ENCODE data around the gene HSF4.

The HSF4 gene

DNA sequence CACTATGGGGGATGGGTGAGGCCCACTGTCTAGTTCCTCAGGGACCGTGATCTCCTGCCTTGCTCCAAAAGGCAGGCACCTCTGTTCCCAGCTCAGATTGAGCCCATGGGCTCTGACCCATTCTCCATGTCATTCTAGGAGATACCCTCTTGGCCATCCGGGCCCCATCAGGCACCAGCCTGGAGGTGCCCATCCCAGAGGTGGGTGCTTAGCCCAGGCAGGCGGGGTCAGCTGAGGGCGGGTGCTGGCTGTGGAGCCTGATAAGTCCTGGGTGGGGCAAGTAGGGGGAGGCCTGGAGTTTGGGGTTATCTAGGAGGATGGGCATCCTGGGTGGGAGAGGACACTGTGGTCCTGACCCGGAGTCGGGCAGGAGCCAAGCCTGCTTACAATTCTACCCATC lies 29.7 kb downstream of the HSF4 start:
- no peak for TF ChIP-seq Cebpa-rat (IDR thresholded peaks at IDR 0.05)
- Histone ChIP-seq H3K4me3 (peak overlapping the region in 3 of 10 experiments; percentile 89 to 100 (median 96); a peak in 2 of 20 replicates), H3K9ac (peak overlapping the region; percentile 90 to 98 (median 95); a peak in 20 of 22 replicates), H3K9me3 (replicated peaks in 1 of 11) (no peaks in the 10 kb centered on the region), H3K4me2 (peak overlapping the region; percentile 94 to 100 (median 99); a peak in 18 of 22 replicates), H3K4me1 (peaks cover 60 to 86% (median 70%) of the 10 kb centered on the region in 10 experiments), H3K27me3 (no peaks in the 10 kb centered on the region), H3K27ac (peak overlapping the region in 5 of 11 experiments; percentile 15 to 94 (median 88); a peak in 7 of 22 replicates), H4K20me1 (peaks cover 28 to 71% (median 68%) of the 10 kb centered on the region in 11 experiments; a peak in 21 of 22 replicates), H3K36me3 (peaks cover 42 to 65% (median 61%) of the 10 kb centered on the region in 11 experiments)

- no peaks in the 10 kb centered on the region for H3K27me3 ChIP-seq
- no peak for TF ChIP-seq Cebpa-rat (IDR thresholded peaks at IDR 0.05)
- H3K4me3 ChIP-seq = no peak overlapping the region
- H4K20me1 ChIP-seq = peaks cover 28 to 76% (median 69%) of the 10 kb centered on the region in 11 experiments; a peak in 21 of 22 replicates
- peaks cover 49 to 77% (median 71%) of the 10 kb centered on the region in 11 experiments for H3K36me3 ChIP-seq
- H3K9me3 ChIP-seq (replicated peaks in 1 of 11) = no peaks in the 10 kb centered on the region
- H3K4me1 ChIP-seq = peaks cover 51 to 74% (median 62%) of the 10 kb centered on the region in 10 experiments
- peak overlapping the region in 2 of 11 experiments; percentile 26 to 96; a peak in 2 of 22 replicates for H3K4me2 ChIP-seq
- peak overlapping the region in 8 of 11 experiments; percentile 6 to 97 (median 47); a peak in 11 of 22 replicates for H3K9ac ChIP-seq
- no peak overlapping the region for H3K27ac ChIP-seq
These were observed 31.1 kb downstream of the HSF4 start for GRCh38 chr16:67195676-67196075.

DNA sequence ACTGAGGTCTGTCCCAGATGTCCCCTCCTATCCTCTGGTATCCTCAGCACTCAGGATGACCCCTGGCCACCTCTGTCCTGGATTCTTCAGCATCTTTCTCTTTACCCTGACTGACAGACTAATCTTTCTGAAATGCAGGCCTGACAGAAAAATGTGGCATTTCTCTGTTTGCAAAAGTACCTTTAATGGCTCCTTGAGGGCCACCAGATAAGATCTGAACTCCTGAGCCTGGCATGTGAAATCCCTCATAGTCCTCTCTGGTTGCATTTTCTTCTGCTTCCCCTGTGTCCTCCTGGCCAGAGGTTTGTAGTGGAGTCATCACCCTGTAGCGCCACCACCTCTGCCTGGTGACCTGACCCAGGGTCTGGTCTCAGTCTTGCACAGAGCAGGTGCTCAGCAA lies 32.3 kb downstream of the HSF4 start:
- peaks cover 39 to 62% (median 51%) of the 10 kb centered on the region in 10 experiments for H3K4me1 ChIP-seq
- TF ChIP-seq Cebpa-rat (IDR thresholded peaks at IDR 0.05) = no peak
- no peak overlapping the region for H3K27ac ChIP-seq
- H3K36me3 ChIP-seq = peaks cover 59 to 89% (median 82%) of the 10 kb centered on the region in 11 experiments
- H3K27me3 ChIP-seq = no peaks in the 10 kb centered on the region
- H3K4me3 ChIP-seq = no peak overlapping the region
- peak overlapping the region in 10 of 11 experiments; percentile 29 to 57 (median 47); a peak in 13 of 22 replicates for H3K9ac ChIP-seq
- peak overlapping the region in 10 of 11 experiments; percentile 8 to 64 (median 40); a peak in 16 of 22 replicates for H3K4me2 ChIP-seq
- H3K9me3 ChIP-seq (replicated peaks in 1 of 11) = no peaks in the 10 kb centered on the region
- H4K20me1 ChIP-seq = peaks cover 28 to 86% (median 69%) of the 10 kb centered on the region in 11 experiments; a peak in 21 of 22 replicates

GRCh38 chr16:67197704-67198103 lies 33.2 kb downstream of the HSF4 start:
- no peaks in the 10 kb centered on the region for H3K27me3 ChIP-seq
- no peaks in the 10 kb centered on the region for H3K9me3 ChIP-seq (replicated peaks in 1 of 11)
- peaks cover 67 to 97% (median 90%) of the 10 kb centered on the region in 11 experiments for H3K36me3 ChIP-seq
- TF ChIP-seq Cebpa-rat (IDR thresholded peaks at IDR 0.05) = no peak
- H3K9ac ChIP-seq = peak overlapping the region in 10 of 11 experiments; percentile 11 to 57 (median 49); a peak in 16 of 22 replicates
- H4K20me1 ChIP-seq = peaks cover 28 to 92% (median 64%) of the 10 kb centered on the region in 11 experiments; a peak in 21 of 22 replicates
- H3K4me3 ChIP-seq = no peak overlapping the region; a peak in 2 of 20 replicates
- H3K4me1 ChIP-seq = peaks cover 38 to 61% (median 51%) of the 10 kb centered on the region in 10 experiments
- peak overlapping the region; percentile 18 to 64 (median 44); a peak in 20 of 22 replicates for H3K4me2 ChIP-seq
- H3K27ac ChIP-seq = peak overlapping the region in 4 of 11 experiments; percentile 10 to 25 (median 14); a peak in 4 of 22 replicates

- TF ChIP-seq Cebpa-rat (IDR thresholded peaks at IDR 0.05) = no peak
- peaks cover 32 to 56% (median 45%) of the 10 kb centered on the region in 10 experiments for H3K4me1 ChIP-seq
- peaks cover 73 to 97% (median 90%) of the 10 kb centered on the region in 11 experiments for H3K36me3 ChIP-seq
- H3K9me3 ChIP-seq (replicated peaks in 1 of 11) = no peaks in the 10 kb centered on the region
- peaks cover 28 to 92% (median 62%) of the 10 kb centered on the region in 11 experiments; a peak in 21 of 22 replicates for H4K20me1 ChIP-seq
- no peaks in the 10 kb centered on the region for H3K27me3 ChIP-seq
- H3K27ac ChIP-seq = peak overlapping the region in 5 of 11 experiments; percentile 10 to 25 (median 17); a peak in 4 of 22 replicates
- peak overlapping the region in 10 of 11 experiments; percentile 11 to 57 (median 49); a peak in 9 of 22 replicates for H3K9ac ChIP-seq
- peak overlapping the region; percentile 18 to 64 (median 44) for H3K4me2 ChIP-seq
- no peak overlapping the region; a peak in 1 of 20 replicates for H3K4me3 ChIP-seq
These were observed 33.7 kb downstream of the HSF4 start for GRCh38 chr16:67198238-67198734.

DNA sequence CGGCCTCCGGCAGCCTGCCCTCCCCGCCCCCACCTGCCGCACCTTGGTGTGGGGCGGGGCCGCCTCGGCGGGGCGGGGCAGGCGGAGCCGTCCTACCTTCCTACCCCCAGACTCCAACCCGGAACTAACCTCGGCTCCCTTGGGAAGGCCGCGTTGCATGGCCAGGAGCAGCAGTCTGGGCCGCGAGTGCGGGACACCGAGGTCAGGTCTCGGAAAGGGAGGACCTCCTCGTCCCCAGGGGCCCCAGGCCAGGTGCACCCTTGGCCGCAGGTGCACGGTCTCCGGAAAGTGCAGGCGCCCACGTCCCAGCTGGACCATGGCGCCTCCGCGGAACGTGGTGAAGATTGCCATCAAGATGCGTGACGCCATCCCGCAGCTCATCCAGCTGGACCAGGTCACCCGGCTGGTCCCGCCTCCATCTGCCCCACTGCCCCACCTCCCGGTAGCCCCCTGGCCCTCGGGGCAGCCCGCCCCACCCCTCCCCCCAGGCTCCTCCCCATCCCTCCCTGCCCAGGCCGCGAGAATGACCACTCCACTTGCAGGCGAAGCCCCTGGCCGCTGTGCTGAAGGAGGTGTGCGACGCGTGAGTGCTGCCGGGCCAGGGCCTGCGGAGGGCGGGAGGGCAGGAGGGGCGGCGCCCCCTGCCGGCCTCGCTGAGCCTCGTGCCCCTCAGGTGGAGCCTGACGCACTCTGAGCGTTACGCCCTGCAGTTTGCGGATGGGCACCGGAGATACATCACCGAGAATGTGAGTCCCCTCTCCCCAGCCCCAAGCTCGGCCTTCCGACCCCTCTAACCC lies 34.7 kb downstream of the HSF4 start, which contains the start of gene ELMO3:
Gene ELMO3 (plus strand): TSS at position 121 of the 797 bp plus-strand sequence. CDS start 196 bp downstream, at position 317.
- H3K9ac ChIP-seq = peak within 1 kb of the TSS in 10 of 11 experiments; percentile 11 to 57 (median 49); a peak in 14 of 22 replicates
- TF ChIP-seq Cebpa-rat (IDR thresholded peaks at IDR 0.05) = no peak
- H3K4me3 ChIP-seq = no peak within 1 kb of the TSS; a peak in 1 of 20 replicates
- no peaks in the 10 kb centered on the region for H3K27me3 ChIP-seq
- peak within 1 kb of the TSS in 5 of 11 experiments; percentile 10 to 25 (median 17); a peak in 4 of 22 replicates for H3K27ac ChIP-seq
- no peaks in the 10 kb centered on the region for H3K9me3 ChIP-seq (replicated peaks in 1 of 11)
- peaks cover 28 to 92% (median 53%) of the 10 kb centered on the region in 11 experiments; a peak in 21 of 22 replicates for H4K20me1 ChIP-seq
- peak within 1 kb of the TSS; percentile 18 to 64 (median 44) for H3K4me2 ChIP-seq
- peaks cover 78 to 97% (median 91%) of the 10 kb centered on the region in 11 experiments for H3K36me3 ChIP-seq
- peaks cover 23 to 46% (median 36%) of the 10 kb centered on the region in 10 experiments for H3K4me1 ChIP-seq

DNA sequence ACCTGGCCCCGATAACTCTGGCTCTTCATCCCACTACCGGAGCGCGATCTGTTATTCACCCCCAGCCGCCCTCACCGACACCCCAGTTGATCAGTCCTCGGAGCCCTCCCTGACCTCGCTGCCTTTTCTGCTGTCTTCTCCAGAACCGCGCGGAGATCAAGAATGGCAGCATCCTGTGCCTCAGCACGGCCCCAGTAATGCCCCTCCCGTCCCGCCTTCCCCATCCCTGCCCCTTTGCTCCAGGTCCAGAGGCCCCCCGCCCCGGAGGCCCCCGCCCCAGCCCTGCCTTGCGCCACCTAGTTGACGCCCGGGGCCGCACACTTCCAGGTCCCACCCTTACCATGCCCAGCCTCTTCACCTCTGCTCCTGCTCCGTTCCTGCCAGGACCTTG lies 35.3 kb downstream of the HSF4 start:
- Histone ChIP-seq H4K20me1 (peaks cover 23 to 91% (median 49%) of the 10 kb centered on the region in 11 experiments; a peak in 21 of 22 replicates), H3K9ac (no peak overlapping the region), H3K4me3 (no peak overlapping the region), H3K36me3 (peaks cover 76 to 97% (median 91%) of the 10 kb centered on the region in 11 experiments), H3K27me3 (no peaks in the 10 kb centered on the region), H3K4me2 (no peak overlapping the region), H3K4me1 (peaks cover 20 to 40% (median 31%) of the 10 kb centered on the region in 10 experiments), H3K27ac (no peak overlapping the region), H3K9me3 (replicated peaks in 1 of 11) (no peaks in the 10 kb centered on the region)
- no peak for TF ChIP-seq Cebpa-rat (IDR thresholded peaks at IDR 0.05)

GRCh38 chr16:67200491-67200890 lies 35.9 kb downstream of the HSF4 start:
- H3K36me3 ChIP-seq = peaks cover 69 to 94% (median 87%) of the 10 kb centered on the region in 11 experiments

More at GRCh38 chr16:67200491-67200890, 35.9 kb downstream of the HSF4 start:
- H3K9me3 ChIP-seq (replicated peaks in 1 of 11) = no peaks in the 10 kb centered on the region
- H3K4me2 ChIP-seq = no peak overlapping the region
- peaks cover 20 to 35% (median 29%) of the 10 kb centered on the region in 10 experiments for H3K4me1 ChIP-seq
- H3K9ac ChIP-seq = no peak overlapping the region
- no peaks in the 10 kb centered on the region for H3K27me3 ChIP-seq
- no peak overlapping the region for H3K27ac ChIP-seq
- no peak for TF ChIP-seq Cebpa-rat (IDR thresholded peaks at IDR 0.05)
- no peak overlapping the region for H3K4me3 ChIP-seq
- H4K20me1 ChIP-seq = peaks cover 19 to 85% (median 43%) of the 10 kb centered on the region in 11 experiments; a peak in 21 of 22 replicates

Data from BLaER1 treated with 17β-estradiol and CSF1 and Interleukin-3, amounts not matched to agents 10 nM and 100 nM (cell line).